Measurements from ENCODE around the gene TTLL4. TPM values are rescaled to one million over a fixed set of nuclear protein-coding genes. Genes with fewer than 3 reads are reported as not detected.
"Not testable (repeated sequence)": the region's sequence is repeated elsewhere in the genome, so short reads cannot be mapped to it uniquely, and the experiment has no call there.

TTLL4 gene
- total RNA-seq, 1 donor from 2014 or later, result 30.0 TPM

- DNase-seq (no peak), ATAC-seq (no peak)
- TF ChIP-seq, protein P1, sequence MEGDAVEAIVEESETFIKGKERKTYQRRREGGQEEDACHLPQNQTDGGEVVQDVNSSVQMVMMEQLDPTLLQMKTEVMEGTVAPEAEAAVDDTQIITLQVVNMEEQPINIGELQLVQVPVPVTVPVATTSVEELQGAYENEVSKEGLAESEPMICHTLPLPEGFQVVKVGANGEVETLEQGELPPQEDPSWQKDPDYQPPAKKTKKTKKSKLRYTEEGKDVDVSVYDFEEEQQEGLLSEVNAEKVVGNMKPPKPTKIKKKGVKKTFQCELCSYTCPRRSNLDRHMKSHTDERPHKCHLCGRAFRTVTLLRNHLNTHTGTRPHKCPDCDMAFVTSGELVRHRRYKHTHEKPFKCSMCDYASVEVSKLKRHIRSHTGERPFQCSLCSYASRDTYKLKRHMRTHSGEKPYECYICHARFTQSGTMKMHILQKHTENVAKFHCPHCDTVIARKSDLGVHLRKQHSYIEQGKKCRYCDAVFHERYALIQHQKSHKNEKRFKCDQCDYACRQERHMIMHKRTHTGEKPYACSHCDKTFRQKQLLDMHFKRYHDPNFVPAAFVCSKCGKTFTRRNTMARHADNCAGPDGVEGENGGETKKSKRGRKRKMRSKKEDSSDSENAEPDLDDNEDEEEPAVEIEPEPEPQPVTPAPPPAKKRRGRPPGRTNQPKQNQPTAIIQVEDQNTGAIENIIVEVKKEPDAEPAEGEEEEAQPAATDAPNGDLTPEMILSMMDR (IDR thresholded peaks at IDR 0.05), result no peak
- intact Hi-C loops (cut with DNase I), result no loop called here
- Histone ChIP-seq H3K27me3 (ENCODE audit: low read depth) (no peaks in the 10 kb centered on the region), H3K27ac (peak overlapping the region; percentile 76), H3K4me3 (peak overlapping the region; percentile 94), H3K9me3 (no peaks in the 10 kb centered on the region), H3K36me3 (peaks cover 33% of the 10 kb centered on the region), H3K4me1 (peaks cover 15% of the 10 kb centered on the region)
Measured at GRCh38 chr2:218671097-218671653, 39.5 kb upstream of the TTLL4 start.

- Histone ChIP-seq H3K27me3 (ENCODE audit: low read depth) (no peaks in the 10 kb centered on the region), H3K9me3 (no peaks in the 10 kb centered on the region), H3K4me3 (peak within 1 kb of the TSS; percentile 94), H3K4me1 (peaks cover 15% of the 10 kb centered on the region), H3K36me3 (peaks cover 30% of the 10 kb centered on the region), H3K27ac (peak within 1 kb of the TSS; percentile 76)
- intact Hi-C loops (cut with DNase I), result no loop called here
- ATAC-seq (peak; percentile 96 to 99), DNase-seq (peak; percentile 90)
- TF ChIP-seq, protein P1 (IDR thresholded peaks at IDR 0.05), result no peak
Measured at GRCh38 chr2:218671654-218672566, 38.7 kb upstream of the TTLL4 start, which contains the start of the genes RNF25 and STK36. Gene RNF25, minus strand, starts transcription at chr2:218672002. Its CDS starts 32 bp downstream, at chr2:218671970. Gene STK36, plus strand, starts transcription at chr2:218672086. Its CDS starts 744 bp downstream, at chr2:218672830.

DNA sequence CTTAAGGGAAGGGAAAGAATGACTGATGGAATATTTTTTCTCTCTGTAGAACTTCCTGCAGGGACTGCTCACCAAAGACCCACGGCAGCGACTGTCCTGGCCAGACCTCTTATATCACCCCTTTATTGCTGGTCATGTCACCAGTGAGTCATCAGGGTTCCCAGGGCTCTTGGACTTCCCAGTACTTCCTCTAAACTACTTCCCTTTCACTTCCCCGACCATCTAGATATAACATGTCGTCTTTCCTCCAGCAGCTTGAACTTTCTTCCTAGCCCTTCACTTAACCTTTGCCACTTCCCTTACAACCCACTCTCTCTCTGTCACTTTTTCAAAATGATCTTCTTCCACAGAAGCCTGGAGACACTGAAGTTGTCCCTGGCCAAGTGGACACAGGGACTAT lies 31.5 kb upstream of the TTLL4 start:
- DNase-seq, result no peak
- H3K36me3 ChIP-seq, result peaks cover 46% of the 10 kb centered on the region
- no peak overlapping the region for H3K27ac ChIP-seq
- intact Hi-C loops (cut with DNase I), result no loop called here
- no peak overlapping the region for H3K4me3 ChIP-seq
- TF ChIP-seq, protein P1 (IDR thresholded peaks at IDR 0.05), result no peak
- H3K4me1 ChIP-seq, result no peaks in the 10 kb centered on the region
- no peaks in the 10 kb centered on the region for H3K9me3 ChIP-seq
- H3K27me3 ChIP-seq (ENCODE audit: low read depth), result no peaks in the 10 kb centered on the region
- peak; percentile 68 to 73 for ATAC-seq

GRCh38 chr2:218680061-218680460 lies 30.6 kb upstream of the TTLL4 start:
- no peak overlapping the region for H3K4me3 ChIP-seq
- no peak overlapping the region for H3K27ac ChIP-seq
- no peak for ATAC-seq
- no peaks in the 10 kb centered on the region for H3K9me3 ChIP-seq
- TF ChIP-seq, protein P1 (IDR thresholded peaks at IDR 0.05), result no peak
- no peaks in the 10 kb centered on the region for H3K27me3 ChIP-seq (ENCODE audit: low read depth)
- no peak for DNase-seq
- H3K4me1 ChIP-seq, result no peaks in the 10 kb centered on the region
- peaks cover 49% of the 10 kb centered on the region for H3K36me3 ChIP-seq
- intact Hi-C loops (cut with DNase I), result no loop called here

- H3K9me3 ChIP-seq; H3K27ac ChIP-seq; DNase-seq; intact Hi-C loops (cut with DNase I); H3K4me1 ChIP-seq; H3K4me3 ChIP-seq; H3K27me3 ChIP-seq (ENCODE audit: low read depth): not testable (repeated sequence)
- ATAC-seq, result peak; percentile 88 to 89
- H3K36me3 ChIP-seq, result peaks cover 45% of the 10 kb centered on the region
- TF ChIP-seq, protein P1 (IDR thresholded peaks at IDR 0.05), result peak; percentile 70
Measured at GRCh38 chr2:218687400-218688060, 23.1 kb upstream of the TTLL4 start.

Data from lower lobe of right lung (tissue), 2 donors.